GM19240 (cell line): Measurements from ENCODE around the gene STUM.
"Not testable (repeated sequence)": the region's sequence is repeated elsewhere in the genome, so short reads cannot be mapped to it uniquely, and the experiment has no call there.

Experiments
- DNase-seq: peaks from one replicate; pipeline ENCODE4 v3.0.0; 2011; ENCODE audit warnings: low spot score; ENCODE audit not compliant: insufficient read length

Gene STUM

DNA sequence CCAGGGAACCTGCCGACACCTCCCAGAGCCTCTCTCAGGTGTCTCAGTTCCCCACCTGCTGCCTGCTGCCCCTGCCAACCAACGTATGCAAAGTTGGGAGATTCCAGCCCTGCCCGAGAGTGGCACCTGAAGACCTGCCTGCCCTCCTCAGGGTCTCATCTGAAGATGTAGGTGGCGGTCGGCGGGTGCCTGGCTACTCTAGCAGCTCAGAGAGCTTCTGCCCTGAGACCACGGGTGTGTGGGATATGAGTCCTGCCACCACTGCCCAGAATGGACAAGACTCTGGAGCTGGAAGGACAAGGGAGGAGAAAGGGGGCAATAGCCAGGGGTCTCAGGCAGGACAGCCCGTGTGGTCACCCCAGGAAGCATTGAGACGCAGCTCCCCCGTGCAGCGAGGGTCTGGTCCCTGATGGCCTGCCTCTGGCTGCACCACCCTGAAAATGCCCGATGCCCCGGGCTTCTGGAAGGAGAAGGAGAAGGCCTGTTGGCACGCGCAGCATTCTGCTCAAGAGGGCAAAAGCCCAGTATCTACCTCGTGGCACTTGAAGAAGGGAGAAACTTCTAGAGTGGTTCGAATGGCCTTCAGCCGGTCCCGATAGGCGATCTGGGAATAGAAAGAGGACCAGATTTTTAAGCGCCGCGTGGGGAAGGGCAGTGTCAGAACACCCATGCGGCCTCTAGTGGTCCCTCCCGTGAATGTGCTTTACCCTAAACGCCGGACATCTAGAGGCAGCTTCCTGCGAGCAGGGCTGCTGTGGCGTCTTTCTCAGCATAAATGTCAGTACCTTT lies 88.8 kb downstream of the STUM start:
- DNase-seq = no peak

- no peak for DNase-seq
Observed at GRCh38 chr1:226638001-226638601, 89.5 kb downstream of the STUM start.

DNA sequence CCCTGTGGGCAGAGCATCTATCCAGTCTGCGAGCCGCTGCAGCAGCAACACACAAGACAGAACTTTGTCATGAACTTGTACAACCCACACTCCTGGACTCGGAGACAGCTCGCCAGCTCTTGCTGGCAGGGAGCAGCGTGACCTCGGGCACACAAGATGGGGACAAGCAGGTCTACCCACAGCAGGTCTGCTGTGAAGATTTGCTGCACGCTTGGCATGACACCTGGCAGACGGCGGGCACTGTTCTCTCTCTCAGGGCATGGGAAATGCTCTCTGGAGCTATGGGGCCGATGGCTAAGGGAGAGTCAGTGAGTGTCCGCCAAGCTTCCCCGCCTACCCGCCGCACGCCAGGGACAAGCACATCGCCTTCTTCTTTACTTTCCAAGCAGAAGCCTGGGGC lies 90.0 kb downstream of the STUM start:
- no peak for DNase-seq

DNA sequence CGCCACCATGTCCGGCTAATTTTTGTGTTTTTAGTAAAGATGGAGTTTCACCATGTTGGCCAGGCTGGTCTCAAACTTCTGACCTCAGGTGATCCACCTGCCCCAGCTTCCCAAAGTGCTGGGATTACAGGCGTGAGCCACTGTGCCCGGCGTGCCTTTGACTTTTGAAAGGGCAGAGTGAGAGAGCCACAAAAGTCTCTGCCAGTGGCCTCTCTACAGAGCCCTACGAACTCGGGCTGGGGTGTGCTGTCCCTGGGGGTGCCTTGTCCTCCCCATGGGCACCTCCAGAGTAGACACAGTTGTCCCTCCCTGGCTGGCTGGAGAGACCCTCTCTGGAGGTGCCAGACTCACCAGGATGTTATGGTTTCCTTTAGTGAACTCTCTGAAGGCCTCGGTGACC lies 90.6 kb downstream of the STUM start:
- DNase-seq = not testable (repeated sequence)

DNA sequence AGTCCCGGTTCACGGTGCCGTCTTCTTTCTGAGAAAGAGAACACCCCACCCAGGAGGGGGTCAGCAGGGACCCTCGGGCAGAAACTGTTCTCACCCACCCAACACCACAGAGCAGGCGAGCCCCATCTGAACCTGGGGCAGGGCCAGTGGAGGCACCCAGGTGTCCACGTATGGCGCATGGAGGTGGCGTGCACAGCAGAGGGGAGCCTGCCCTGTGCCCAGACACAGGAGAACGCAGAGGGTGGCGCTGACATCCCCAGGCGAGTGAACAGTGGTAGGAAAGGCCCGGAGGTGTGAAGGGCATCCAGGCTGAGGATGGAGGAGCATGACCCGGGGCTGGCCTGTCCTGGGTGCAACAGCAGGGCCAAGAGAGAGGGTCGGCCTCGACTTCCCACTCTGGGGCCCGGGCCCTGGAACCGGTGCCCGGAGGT lies 91.1 kb downstream of the STUM start:
- no peak for DNase-seq

- DNase-seq = no peak
Observed at GRCh38 chr1:226640321-226641136, 92.0 kb downstream of the STUM start.

DNA sequence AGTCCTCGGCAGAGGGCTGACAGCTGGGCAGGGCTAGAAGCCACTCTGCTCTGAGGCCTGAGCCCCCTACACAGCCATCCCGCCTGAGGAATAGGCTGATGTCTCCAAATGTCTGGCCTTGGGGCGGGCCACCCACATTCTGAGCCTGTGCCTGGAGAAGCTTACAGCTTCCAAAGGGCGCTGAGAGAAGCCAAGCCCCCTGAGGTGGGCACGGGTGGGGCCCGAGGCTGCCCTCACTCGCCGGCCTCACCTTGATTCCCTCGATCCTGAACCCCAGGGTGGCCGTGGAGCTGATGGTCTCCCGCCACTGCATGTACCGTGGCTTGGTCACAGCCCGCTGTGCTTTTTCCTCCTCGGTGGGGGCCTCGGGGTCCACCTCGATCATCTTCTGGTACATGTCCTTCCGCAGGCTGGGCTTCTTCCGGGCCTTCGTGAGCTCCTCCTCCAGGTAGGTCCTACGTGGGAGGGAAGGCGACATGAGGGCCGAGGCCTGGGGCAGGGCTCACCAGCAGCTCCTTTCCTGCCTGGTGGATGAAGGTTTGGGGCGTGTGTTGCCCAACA lies 93.2 kb downstream of the STUM start:
- DNase-seq = no peak

DNA sequence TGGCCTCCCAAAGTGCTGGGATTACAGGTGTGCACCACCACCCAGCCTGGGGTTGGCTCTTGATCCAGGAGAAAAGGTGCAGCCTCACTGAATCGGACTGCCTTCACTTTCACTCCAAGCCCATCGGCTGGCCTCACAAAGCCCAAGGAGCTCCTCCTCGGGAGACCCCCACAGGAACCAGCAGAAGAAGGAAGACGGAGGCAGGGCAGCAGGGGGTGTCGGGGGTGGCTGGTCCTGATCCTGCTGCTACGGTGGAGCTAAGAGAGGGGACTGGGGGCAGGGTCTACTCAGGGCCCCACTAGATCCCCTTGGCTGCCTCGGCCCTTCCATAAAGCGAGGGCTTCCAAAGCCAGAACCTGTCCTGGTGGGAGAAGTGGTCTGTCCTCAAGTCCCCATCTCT lies 93.9 kb downstream of the STUM start:
- DNase-seq = no peak

DNA sequence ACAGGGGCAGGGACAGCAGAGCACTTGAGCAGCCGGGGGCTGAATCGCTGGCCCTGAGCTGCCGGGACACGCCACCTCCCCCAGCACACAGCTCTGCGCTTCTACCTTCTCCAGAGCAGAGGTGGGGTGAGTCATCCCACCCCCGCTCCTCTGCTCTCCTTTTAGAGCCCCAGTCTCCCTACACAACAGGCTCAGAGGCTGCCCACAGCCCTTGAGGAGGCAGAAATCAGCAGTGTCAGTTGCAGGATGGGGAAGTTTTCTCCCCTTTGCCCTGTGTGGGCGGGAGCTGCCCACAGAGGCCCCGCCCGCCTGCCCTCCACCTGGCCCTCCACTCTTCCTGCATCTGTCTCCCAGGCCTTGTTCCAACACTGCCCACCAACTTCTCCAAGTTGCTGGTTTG lies 94.6 kb downstream of the STUM start:
- peak; percentile 65 for DNase-seq

DNA sequence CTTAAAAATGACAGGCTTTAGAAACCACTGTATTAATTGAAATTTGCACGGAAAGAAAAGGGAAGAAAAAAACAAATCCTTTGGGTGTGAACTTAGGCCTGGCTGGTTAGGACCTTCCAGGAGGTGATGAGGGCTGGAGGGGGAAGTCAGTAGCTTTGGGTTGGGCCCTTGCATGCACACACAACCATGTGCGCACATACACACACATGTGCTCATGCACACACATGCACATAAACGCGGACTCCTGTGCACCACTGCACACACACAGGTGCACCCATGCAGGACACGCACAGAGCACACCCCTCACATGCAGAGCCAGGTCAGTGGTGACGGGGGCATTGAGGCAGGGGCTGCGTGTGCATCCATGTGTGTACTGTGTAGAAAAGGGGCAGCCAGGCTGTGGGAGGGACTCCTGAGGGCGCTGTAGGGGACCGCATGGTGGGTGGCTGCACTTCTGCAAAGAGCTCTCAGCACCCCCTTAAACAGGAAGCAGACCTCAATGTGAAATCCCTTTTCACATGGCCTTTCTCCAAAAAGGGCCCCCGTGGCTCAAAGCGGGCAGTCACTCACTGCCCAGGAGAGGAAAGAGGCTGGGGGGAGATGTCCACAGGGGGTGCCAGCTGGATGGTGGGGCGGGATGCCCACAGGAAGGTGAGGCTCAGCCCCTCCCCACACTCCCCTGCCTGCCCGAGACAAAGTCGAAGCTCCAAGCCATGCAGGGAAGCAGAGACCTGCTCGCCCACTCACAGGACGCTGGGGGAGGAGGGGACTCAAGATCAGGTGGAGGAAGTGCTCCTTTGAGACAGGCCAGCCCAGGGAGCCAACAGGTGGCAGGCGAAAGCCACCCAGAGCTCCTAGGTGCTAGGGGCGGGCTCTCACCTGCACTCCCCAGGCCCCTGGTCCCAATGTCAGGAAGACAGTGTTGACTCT lies 95.3 kb downstream of the STUM start:
- DNase-seq = peak; percentile 67

GRCh38 chr1:226644541-226645176 lies 96.1 kb downstream of the STUM start:
- DNase-seq = no peak

- no peak for DNase-seq
Observed at GRCh38 chr1:226645279-226645976, 96.9 kb downstream of the STUM start.

GRCh38 chr1:226646026-226646869 lies 97.7 kb downstream of the STUM start:
- no peak for DNase-seq

- no peak for DNase-seq
Observed at GRCh38 chr1:226646870-226647449, 98.4 kb downstream of the STUM start.

GRCh38 chr1:226647719-226648118 lies 99.2 kb downstream of the STUM start:
- no peak for DNase-seq

- DNase-seq = no peak
Observed at GRCh38 chr1:226648421-226648820, 99.9 kb downstream of the STUM start.

- no peak for DNase-seq
Observed at GRCh38 chr1:226649244-226649643, 100.7 kb downstream of the STUM start.

- DNase-seq = no peak
Observed at GRCh38 chr1:226649780-226650179, 101.2 kb downstream of the STUM start.
